NCI-H146 (cell line): ENCODE results near the gene CCDC148.
"Not testable (repeated sequence)": the region's sequence is repeated elsewhere in the genome, so short reads cannot be mapped to it uniquely, and the experiment has no call there.

Experiments used
- DNase-seq: peaks from one replicate; lab custom pipeline; 2025; lab: John Stamatoyannopoulos, UW

CCDC148 gene

DNA sequence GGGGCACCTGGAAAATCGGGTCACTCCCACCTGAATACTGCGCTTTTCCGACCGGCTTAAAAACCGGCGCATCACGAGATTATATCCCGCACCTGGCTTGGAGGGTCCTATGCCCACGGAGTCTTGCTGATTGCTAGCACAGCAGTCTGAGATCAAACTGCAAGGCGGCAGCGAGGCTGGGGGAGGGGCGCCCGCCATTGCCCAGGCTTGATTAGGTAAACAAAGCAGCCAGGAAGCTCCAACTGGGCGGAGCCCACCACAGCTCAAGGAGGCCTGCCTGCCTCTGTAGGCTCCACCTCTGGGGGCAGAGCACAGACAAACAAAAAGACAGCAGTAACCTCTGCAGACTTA, 105.1 kb downstream of the CCDC148 start:
- DNase-seq = not testable (repeated sequence)

- DNase-seq = not testable (repeated sequence)
Measured at GRCh38 chr2:158350751-158351465, 105.6 kb downstream of the CCDC148 start.

DNA sequence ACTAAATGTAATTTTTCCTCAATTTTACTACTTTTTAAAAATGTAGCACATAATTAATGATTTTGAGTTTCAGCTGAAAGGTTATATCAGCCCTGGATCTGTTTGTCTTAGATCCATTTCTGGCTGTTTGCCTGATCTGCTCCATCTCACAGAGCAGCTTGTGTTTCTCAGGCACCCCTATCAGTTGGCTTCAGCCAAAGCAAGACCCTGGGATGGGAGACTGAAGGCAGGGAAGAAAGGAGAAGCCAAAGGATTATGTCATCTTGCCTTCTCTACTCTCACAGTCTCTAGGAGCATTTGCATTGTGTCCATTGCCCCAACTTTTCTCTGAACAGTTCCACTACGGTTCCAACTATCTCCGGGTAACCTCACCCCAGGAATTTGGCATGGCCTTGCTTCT, 110.5 kb downstream of the CCDC148 start:
- no peak for DNase-seq

DNA sequence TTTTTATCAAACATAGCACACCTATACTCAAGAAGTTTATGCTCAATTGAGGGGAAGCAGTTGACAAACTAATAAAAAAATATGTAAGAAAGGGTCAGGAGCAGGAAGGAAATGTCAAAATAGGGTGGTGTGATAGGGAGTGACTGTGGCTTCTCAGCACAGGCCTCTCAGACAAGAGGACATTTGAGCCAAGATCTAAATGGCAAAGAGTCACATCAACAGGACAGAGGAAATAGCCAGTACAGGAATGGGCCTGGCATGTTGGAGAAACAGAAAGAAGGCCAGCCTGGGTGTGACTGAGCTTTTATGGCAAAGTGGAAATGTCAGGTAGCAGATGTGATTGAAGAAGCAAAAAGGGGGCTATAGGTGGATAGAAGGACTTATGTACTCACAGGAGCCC, 117.0 kb downstream of the CCDC148 start:
- DNase-seq = no peak

DNA sequence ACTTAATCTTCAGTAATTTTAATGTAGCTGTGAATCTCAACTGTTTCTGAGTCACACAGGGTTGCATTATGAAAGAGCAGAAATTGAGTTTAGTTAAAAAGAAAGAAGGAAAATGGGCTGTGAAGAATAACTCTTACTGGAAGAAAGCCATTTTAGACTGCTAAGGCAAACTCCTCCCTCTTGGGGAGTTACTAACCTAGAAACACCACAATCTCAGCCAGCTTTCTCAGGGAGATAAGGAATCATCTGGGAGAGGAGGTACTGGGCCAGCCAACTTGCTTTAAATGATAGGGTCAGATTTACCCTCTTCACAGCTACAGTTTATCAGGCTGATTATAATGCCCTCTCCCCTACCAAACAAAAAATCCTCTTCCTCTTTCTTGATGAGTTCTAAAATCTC, 119.5 kb downstream of the CCDC148 start:
- no peak for DNase-seq

- not testable (repeated sequence) for DNase-seq
Measured at GRCh38 chr2:158331799-158332198, 124.8 kb downstream of the CCDC148 start.

DNA sequence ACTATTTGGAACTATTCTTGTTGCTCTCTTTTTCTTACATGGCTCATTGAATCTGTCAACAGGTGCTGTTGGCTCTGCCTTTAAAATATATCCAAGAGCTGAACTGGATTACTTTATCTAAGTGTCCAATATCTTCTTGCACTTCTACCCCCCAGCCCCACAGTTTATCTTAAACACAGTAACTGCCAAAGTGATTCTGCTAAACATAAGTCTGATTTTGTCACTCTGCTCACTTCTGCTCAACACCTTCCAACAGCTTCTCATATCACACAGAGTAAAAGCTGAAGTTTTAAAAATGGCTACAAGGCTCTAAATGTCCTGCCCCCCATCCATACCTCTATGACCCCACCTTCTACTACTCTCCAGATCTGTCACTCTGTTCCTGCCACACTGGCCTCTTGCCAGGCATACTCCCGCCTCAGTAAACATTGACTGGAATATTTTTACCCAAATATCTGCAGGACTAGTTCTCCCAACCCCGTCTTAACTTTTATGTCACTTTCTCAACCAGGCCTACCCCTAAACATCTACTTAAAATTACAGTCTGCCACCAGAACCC, 130.7 kb downstream of the CCDC148 start:
- no peak for DNase-seq

DNA sequence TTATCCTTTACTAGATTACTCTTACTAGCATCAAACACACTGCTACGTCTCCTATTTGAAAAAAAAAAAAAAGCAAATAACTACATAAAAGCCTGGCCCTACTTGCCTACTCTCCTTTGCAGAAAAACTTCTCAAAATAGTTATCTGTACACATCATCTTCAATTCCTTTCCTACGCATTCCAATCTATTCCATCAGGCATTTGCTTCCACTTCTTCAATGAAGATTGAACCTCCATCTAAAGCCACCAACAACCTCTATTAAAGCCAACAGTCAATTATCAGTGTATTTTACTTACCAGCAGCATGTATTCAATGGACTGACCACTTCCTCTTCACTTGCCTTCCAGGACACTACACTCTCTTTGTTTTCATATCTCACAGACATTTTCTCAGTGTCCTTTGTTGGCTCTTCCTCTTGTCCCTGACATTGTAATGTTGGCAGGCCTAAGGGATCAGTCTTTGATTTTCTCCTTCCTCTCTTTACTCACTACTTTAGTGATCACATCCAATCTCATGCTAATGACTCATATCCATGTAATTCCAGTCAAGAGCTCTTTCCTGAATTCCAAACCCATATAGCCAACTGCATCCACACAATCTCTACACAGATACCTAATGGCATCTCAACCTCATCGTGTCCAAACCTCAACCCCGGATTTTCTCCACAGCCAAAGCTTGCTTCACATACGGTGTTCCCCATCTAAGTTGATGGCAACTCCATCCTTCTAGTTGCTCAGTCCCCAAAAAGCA, 131.3 kb downstream of the CCDC148 start:
- DNase-seq = no peak

DNA sequence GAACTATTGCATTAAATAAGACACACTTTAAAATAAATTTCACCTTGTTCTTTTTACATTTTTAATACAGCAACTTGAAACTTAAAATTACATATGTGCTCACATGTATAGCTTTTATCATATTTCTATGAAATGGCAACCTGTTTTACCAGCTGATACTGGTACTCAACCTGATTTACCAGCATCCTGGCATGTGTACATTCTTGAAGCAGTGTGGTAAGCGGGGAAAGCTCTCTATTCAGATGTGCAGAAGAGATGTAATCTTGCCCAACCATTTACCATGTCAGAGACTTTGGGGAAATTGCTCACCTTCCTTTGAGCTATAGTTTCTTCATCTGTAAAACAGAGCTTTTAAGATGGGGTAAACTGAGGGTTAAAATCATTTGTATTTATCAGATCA, 133.2 kb downstream of the CCDC148 start:
- DNase-seq = no peak

GRCh38 chr2:158321264-158321663, 135.3 kb downstream of the CCDC148 start:
- DNase-seq = no peak

DNA sequence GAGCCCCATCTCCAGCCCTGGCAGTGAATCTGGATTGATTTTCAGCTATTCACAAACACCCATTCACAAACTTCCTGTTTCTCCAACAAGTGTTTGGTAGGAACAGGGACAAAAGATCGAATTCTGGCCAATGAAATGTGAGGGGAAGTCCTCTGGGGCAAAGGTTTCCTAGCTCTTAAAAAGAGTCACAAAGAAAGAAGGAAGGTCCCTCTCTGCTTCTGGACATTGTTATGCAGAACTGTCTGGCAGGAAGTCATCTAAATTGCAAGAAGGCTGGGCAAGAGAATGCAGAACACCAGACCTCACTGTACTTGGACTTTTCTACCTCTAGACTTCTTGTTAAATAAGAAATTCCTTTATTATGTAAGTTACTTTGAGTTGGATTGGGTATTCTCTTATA, 137.3 kb downstream of the CCDC148 start:
- DNase-seq = no peak

DNA sequence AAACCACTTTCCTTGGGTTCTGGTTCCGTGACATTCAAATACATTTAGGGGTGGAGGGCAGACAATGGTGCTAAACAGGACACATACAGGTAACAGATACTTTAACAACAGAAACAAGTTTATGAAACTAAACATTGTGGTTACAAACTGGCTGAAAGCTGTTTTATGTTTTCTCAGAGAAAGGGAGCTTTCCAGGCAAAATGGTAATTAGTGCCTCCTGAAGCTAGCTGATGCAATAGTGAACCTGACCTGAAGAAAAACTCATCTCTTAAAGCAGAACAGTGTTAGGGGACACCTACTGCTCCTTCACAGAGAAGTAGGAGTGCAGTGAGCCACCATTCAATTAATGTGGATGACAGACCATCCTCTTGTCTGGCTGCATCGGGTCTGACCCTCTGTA, 138.9 kb downstream of the CCDC148 start:
- no peak for DNase-seq

DNA sequence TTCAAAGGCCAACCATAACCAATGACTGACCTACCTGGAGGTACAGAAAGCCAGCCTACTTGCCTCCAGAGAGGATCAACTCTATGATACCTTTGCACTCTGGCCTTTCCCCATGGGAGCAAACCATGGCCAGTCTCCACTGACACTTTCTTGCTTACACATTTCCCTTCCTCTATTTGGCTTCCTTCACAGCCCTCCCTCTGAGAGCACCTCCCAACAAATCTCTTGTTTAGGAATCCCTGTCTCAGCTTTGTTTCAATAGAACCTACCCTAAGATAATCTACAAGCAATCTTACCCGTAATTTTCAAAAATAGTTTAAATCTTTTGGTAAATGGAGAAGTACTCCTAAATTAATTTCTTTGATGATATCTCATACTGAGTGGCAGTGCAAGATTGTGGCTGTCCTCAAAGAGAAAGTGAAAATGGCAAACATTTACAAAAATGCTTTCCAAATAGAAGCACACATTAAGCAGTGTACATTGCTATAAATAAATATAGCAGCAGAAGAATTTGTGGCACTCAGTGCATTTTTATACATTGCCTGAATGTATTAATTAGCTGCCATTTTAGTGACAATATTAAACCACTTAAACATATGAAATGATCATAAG, 140.6 kb downstream of the CCDC148 start:
- DNase-seq = no peak

DNA sequence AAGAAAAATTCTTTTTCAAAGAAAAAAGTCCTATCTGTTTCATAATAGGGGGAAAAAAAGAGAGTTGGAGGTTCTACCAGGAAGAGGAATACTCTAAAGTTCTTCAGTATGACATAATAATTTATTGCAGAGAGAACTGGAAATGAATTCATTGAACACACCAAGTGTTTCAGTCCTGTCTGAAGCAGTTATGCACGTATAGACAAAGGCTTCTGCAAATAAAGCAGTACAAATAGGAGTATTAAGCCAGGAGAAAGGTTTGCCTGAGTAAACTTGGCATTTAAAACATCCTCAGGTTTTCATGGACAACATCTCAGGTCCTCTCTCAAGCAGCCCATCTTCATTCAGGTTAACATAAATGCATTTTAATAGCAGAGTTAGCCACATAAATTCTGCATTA, 141.6 kb downstream of the CCDC148 start:
- DNase-seq = peak; percentile 26

DNA sequence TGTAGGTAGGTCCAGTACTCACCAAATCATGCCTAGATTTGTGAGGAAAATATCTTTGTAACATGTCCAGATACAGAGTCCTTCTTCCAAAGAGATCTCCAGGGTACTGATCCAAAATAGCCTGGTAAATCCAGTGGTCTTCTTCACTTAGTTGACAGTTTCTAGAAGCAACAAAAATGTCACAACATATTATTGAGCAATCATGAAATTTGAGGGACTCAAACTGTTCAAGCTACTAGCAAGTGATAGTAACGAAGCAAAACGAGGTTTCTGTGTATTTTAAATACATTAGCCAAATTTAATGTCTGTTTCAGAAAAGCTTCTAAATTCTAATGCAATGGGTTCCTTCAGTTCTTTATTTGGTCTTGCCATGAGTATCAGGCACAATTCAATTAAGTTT, 142.8 kb downstream of the CCDC148 start:
- DNase-seq = no peak

DNA sequence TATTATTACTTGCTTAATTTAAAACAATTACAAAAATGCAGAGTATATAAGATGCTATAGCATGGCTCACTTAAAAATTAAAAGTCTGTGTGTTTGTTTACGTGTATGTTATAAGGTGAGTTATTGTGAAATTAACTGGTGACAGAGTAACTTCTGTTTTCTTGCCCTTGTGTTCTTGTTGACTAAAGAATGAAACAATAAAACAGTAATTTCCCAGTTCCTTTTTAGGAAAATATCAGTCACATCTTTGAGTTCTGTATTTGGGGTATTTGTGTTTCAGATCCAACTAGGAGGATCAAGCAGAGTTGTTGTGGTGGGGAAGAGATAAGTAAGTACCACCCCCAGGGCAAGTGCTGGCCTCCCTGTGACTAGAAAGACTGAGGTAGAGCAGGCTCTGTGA, 143.6 kb downstream of the CCDC148 start:
- no peak for DNase-seq

GRCh38 chr2:158310407-158310806, 146.1 kb downstream of the CCDC148 start:
- not testable (repeated sequence) for DNase-seq

GRCh38 chr2:158305501-158305900, 151.1 kb downstream of the CCDC148 start:
- DNase-seq = no peak

- no peak for DNase-seq
Measured at GRCh38 chr2:158300394-158300793, 156.2 kb downstream of the CCDC148 start.

DNA sequence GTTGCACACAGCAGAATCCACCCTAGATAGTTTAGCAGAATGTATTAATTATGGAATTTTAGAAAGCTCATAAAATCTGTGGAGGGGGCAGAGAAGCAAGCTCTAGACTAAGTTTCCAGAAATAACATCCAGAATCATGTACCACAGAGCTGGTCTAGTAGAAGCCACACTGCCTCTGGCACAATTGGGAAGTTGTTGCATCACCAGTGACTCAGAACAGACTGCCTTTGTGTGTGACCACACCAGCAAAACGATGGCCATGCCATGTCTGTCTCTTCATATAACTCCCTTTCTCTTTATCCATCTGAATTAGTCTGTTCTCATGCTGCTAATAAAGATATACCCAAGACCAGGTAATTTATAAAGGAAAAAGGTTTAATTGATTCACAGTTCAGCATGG, 158.9 kb downstream of the CCDC148 start:
- no peak for DNase-seq

- DNase-seq = peak; percentile 18
Measured at GRCh38 chr2:158297120-158297519, 159.4 kb downstream of the CCDC148 start.

- DNase-seq = no peak
Measured at GRCh38 chr2:158293722-158294121, 162.8 kb downstream of the CCDC148 start.
